ENCODE data around the gene HOATZ.

DNA sequence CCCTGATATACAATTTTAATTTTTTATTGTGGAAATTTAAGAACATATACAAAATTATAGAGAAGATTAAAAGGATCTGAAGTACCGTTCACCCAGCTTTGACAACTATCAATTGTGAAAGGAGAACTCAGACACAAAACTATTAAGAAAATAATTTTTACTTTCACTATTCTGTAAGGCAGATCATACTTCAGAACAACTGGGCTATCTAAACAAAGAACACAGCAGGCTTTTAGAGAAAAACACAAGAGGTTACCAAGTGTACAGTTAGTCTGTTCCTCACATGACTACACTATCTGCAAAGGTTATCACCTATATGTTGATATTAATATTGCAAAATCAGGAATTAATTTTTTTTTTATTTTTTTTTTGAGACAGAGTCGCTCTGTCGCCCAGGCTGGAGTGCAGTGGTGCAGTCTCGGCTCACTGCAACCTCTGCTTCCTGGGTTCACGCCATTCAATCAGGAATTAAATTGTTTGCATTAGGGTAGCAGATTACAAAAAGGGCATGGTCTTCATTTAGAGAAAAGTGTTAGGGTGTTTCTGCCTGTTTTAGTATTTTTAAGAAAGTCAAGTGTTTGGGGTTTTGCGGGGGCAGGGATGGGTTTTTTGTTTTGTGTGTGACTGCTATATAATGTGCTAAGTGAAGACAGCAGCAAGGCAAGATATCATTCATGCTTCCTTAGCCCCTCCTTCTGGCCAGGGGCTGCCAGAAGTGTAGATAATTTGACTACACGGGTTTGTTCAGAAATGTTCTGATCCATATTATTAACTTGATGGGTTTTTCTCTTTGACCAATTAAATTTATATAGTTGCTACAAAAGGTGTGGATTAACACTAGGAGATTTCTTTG lies 60.0 kb downstream of the HOATZ start:
- TF ChIP-seq, protein P1, sequence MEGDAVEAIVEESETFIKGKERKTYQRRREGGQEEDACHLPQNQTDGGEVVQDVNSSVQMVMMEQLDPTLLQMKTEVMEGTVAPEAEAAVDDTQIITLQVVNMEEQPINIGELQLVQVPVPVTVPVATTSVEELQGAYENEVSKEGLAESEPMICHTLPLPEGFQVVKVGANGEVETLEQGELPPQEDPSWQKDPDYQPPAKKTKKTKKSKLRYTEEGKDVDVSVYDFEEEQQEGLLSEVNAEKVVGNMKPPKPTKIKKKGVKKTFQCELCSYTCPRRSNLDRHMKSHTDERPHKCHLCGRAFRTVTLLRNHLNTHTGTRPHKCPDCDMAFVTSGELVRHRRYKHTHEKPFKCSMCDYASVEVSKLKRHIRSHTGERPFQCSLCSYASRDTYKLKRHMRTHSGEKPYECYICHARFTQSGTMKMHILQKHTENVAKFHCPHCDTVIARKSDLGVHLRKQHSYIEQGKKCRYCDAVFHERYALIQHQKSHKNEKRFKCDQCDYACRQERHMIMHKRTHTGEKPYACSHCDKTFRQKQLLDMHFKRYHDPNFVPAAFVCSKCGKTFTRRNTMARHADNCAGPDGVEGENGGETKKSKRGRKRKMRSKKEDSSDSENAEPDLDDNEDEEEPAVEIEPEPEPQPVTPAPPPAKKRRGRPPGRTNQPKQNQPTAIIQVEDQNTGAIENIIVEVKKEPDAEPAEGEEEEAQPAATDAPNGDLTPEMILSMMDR (conservative IDR thresholded peaks at IDR 0.05 in 1 of 2, IDR thresholded peaks at IDR 0.05 in 1 of 2; ENCODE audit: low read depth in 1 of 2, low read length in 2 of 2), result no peak
- no peak for TF ChIP-seq EZH2 (IDR thresholded peaks at IDR 0.05; ENCODE audit: low read length, missing control alignments)

Measured in fibroblast of lung (primary cell).